ENCODE results near the gene GLS.

GLS gene

DNA sequence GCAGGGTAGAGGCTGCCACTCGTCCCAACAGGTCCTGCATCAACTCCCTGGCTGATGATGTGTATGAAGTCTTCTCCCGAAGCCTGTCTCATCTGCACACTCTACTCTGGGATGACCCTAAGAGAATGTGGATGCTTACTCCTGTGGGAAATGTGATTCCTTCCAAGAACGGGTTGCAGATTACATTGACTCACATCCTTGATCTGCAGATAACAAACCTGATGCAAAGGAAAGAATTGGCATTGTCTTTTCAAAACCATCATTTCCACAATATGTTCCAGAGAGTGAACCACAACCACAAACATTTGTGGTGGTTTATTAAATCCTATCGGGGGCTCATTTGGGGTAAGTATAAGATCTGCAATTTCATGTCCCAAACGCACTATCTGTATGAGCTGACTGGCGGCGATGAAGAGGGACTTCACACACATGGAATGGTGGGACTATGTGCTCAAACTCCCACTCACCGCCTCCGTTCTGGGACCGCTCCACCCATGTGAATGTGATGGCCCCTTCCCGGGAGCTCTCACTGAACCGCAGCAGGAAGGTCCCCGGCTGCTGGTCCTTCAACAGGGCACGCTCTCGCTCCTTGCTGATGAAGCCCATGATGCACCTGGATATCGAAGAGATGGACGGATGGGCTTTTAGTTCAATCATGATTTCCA is 97.9 kb downstream of the GLS start:
- Mint-ChIP-seq H3K27me3 (ENCODE audit: low read depth, poor library complexity) (no peaks in the 10 kb centered on the region), H3K27ac (peak overlapping the region; percentile 13), H3K9me3 (peaks cover 15% of the 10 kb centered on the region), H3K4me3 (no peak overlapping the region), H3K4me1 (peaks cover 54% of the 10 kb centered on the region), H3K36me3 (ENCODE audit: low read depth) (peaks cover 84% of the 10 kb centered on the region)
- TF ChIP-seq, protein P1, sequence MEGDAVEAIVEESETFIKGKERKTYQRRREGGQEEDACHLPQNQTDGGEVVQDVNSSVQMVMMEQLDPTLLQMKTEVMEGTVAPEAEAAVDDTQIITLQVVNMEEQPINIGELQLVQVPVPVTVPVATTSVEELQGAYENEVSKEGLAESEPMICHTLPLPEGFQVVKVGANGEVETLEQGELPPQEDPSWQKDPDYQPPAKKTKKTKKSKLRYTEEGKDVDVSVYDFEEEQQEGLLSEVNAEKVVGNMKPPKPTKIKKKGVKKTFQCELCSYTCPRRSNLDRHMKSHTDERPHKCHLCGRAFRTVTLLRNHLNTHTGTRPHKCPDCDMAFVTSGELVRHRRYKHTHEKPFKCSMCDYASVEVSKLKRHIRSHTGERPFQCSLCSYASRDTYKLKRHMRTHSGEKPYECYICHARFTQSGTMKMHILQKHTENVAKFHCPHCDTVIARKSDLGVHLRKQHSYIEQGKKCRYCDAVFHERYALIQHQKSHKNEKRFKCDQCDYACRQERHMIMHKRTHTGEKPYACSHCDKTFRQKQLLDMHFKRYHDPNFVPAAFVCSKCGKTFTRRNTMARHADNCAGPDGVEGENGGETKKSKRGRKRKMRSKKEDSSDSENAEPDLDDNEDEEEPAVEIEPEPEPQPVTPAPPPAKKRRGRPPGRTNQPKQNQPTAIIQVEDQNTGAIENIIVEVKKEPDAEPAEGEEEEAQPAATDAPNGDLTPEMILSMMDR (IDR thresholded peaks at IDR 0.05), result no peak
- DNase-seq, result no peak

DNA sequence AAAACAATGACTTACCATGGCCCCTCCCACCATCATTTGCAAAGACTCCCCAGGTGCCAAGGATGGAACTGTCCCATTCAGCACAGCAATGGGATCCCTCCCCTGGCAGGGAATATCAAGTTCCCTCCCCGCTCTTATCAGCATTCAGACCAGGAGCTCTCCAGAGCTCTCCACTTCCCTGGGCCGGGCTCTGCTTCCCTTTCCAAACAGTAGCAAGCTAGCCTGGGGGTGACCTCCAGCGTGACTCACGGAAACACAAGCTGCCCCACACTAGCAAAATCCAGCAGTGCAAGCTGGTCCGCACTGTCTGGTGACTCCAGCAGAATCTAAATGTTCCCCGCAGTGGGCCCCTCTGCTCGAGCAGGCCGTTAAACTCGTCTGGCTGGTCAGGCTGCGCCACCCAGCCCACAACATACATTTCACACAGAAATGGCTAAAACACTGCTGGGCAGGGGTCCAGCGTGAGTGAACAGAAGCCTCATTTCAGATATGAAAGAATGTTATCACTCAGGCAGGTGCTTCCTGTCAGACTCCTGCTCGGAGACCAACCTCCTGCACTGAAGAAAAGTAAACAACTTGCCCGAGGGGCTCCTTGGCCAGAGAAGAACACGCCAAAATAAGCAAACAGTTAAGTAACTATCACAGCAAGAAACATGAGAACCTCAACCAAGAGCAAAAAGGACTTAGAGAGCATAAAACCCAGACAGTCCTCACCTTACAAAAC is 99.4 kb downstream of the GLS start:
- H3K27ac Mint-ChIP-seq, result peak overlapping the region; percentile 97
- H3K9me3 Mint-ChIP-seq, result peaks cover 16% of the 10 kb centered on the region
- peak; percentile 44 for DNase-seq
- peak overlapping the region; percentile 70 for H3K4me3 Mint-ChIP-seq
- H3K36me3 Mint-ChIP-seq (ENCODE audit: low read depth), result peaks cover 84% of the 10 kb centered on the region
- TF ChIP-seq, protein P1 (IDR thresholded peaks at IDR 0.05), result no peak
- H3K27me3 Mint-ChIP-seq (ENCODE audit: low read depth, poor library complexity), result no peaks in the 10 kb centered on the region
- H3K4me1 Mint-ChIP-seq, result peaks cover 54% of the 10 kb centered on the region

DNA sequence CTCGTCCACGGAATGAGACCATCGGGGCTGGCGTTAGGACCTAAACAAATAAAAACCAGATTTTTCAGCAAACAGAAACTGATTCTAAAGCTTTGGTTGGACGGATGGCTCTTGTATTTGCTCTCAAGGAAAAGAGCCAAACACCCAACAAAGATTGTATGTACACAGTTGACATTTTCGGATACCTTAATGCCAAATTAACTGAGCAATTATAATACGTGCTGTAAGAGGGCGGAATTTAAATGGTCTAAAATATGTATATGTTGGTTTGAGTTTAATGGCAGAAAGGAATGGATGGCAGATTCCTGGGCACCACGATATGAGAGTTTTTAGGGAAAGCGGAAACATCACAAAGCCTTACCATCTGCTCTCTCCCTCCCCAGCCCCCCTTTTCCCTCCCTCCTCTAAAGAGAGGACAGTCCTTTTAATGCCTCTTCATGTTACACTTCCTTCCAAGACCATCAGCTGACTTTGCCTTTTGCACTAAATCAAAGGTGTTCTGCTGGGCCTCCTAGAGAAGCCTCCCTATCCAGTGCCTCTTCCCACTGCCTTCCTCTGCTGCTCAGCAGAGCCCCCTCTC is 100.1 kb downstream of the GLS start:
- Mint-ChIP-seq H3K4me1 (peaks cover 54% of the 10 kb centered on the region), H3K27me3 (ENCODE audit: low read depth, poor library complexity) (no peaks in the 10 kb centered on the region), H3K36me3 (ENCODE audit: low read depth) (peaks cover 84% of the 10 kb centered on the region), H3K4me3 (peak overlapping the region; percentile 70), H3K27ac (peak overlapping the region; percentile 97), H3K9me3 (peaks cover 16% of the 10 kb centered on the region)
- no peak for DNase-seq
- TF ChIP-seq, protein P1 (IDR thresholded peaks at IDR 0.05), result no peak

DNA sequence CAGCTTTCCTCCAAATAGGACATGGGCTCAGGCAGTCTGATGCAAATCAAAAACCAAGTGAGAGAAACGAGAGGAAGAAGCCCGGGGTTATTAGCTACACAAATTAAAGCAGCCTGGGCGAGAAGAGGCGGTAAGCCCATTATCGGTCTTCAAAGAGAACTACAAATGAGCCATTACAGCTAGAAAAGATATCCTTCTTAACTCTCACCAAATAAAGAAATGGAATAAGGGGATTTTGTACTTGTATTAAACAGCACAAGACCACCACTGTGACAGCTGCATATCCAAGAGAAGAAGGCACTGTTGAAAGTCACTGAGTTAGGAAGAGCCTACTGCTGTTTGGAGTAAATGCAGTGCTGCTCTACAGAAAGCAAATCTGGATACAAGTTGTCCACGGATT is 100.7 kb downstream of the GLS start:
- H3K4me1 Mint-ChIP-seq, result peaks cover 54% of the 10 kb centered on the region
- peaks cover 16% of the 10 kb centered on the region for H3K9me3 Mint-ChIP-seq
- H3K36me3 Mint-ChIP-seq (ENCODE audit: low read depth), result peaks cover 88% of the 10 kb centered on the region
- no peak for DNase-seq
- peak overlapping the region; percentile 97 for H3K27ac Mint-ChIP-seq
- TF ChIP-seq, protein P1 (IDR thresholded peaks at IDR 0.05), result no peak
- no peaks in the 10 kb centered on the region for H3K27me3 Mint-ChIP-seq (ENCODE audit: low read depth, poor library complexity)
- H3K4me3 Mint-ChIP-seq, result peak overlapping the region; percentile 70

DNA sequence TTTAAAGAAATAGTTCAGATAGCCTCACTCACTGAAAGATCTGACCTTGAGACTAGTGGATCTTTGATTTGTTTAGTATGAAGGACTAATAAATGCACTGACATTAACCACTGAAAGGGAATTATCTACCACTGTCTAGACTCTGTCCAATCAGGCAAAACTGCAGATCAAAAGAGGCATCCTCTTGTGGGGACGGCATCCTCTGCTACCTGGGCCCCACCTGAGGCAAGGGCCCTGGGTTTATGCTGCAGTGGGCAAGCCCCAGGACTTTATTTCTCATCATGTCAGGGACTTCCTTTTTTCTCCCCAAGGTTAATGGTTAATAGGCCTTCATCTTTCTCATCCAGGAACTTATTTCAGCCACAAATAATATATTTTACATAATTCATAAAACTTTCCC is 101.1 kb downstream of the GLS start:
- no peak for DNase-seq
- TF ChIP-seq, protein P1 (IDR thresholded peaks at IDR 0.05), result no peak
- H3K27ac Mint-ChIP-seq, result peak overlapping the region; percentile 49
- H3K9me3 Mint-ChIP-seq, result peaks cover 16% of the 10 kb centered on the region
- H3K4me1 Mint-ChIP-seq, result peaks cover 54% of the 10 kb centered on the region
- peaks cover 86% of the 10 kb centered on the region for H3K36me3 Mint-ChIP-seq (ENCODE audit: low read depth)
- no peaks in the 10 kb centered on the region for H3K27me3 Mint-ChIP-seq (ENCODE audit: low read depth, poor library complexity)
- no peak overlapping the region for H3K4me3 Mint-ChIP-seq

All from nephron progenitor cell (in vitro differentiated cells).